Loucy (cell line): ENCODE results near the gene SPEF1.
A peak's percentile ranks its signal among the peaks of the same experiment; 100 is the strongest.

Experiments
- H2AFZ ChIP-seq: fragments of 200-600 bp; sonication (generic); 2 replicates; pipeline ENCODE4 v1.6.0; 2016; ENCODE audit warnings: antibody characterized with exemption, mild to moderate bottlenecking, low read length, moderate library complexity
- H3F3A ChIP-seq: fragments of 200-600 bp; 2 replicates; pipeline ENCODE4 v1.6.0; 2016; ENCODE audit warnings: antibody characterized with exemption, low read depth, mild to moderate bottlenecking
- H3K27me3 ChIP-seq: fragments of 200-600 bp; sonication (generic); 2 replicates; pipeline ENCODE4 v1.6.1; 2014; ENCODE audit warnings: low read length, mild to moderate bottlenecking; ENCODE audit not compliant: insufficient read depth, poor library complexity, severe bottlenecking
- H3K36me3 ChIP-seq: fragments of 200-600 bp; sonication (generic); 2 replicates; pipeline ENCODE4 v1.6.1; 2016; ENCODE audit warnings: low read length; ENCODE audit not compliant: insufficient read depth
- H3K4me1 ChIP-seq: fragments of 200-600 bp; sonication (generic); 2 replicates; pipeline ENCODE4 v1.5.1; 2014; ENCODE audit warnings: low read length, mild to moderate bottlenecking; ENCODE audit not compliant: insufficient read depth, poor library complexity, severe bottlenecking
- H3K4me2 ChIP-seq: fragments of 200-600 bp; sonication (generic); 2 replicates; pipeline ENCODE4 v1.6.0; 2014; ENCODE audit warnings: antibody characterized with exemption, low read length, low read depth, mild to moderate bottlenecking; ENCODE audit not compliant: poor library complexity, severe bottlenecking
- H3K4me3 ChIP-seq: fragments of 200-600 bp; sonication (generic); 2 replicates; pipeline ENCODE4 v1.5.1; 2014; ENCODE audit warnings: low read length, mild to moderate bottlenecking, mixed read lengths; ENCODE audit not compliant: poor library complexity, severe bottlenecking
- H3K79me2 ChIP-seq: fragments of 200-600 bp; sonication (generic); 2 replicates; pipeline ENCODE4 v1.6.1; 2014; ENCODE audit warnings: low read length; ENCODE audit not compliant: insufficient read depth
- H3K9ac ChIP-seq: fragments of 200-600 bp; sonication (generic); 2 replicates; pipeline ENCODE4 v1.6.0; 2014; ENCODE audit warnings: mild to moderate bottlenecking, low read depth, low read length, moderate library complexity; ENCODE audit not compliant: poor library complexity, severe bottlenecking
- H3K9me2 ChIP-seq: fragments of 200-600 bp; sonication (generic); replicated peaks from 2 replicates; pipeline ENCODE4 v1.6.1; 2016; ENCODE audit warnings: low read depth, low read length, mixed read lengths
- H3K9me3 ChIP-seq: fragments of 200-600 bp; sonication (generic); 2 replicates; pipeline ENCODE4 v1.6.1; 2014; ENCODE audit warnings: mild to moderate bottlenecking, antibody characterized with exemption, low read length, low read depth; ENCODE audit not compliant: insufficient read depth
- H4K20me1 ChIP-seq: fragments of 200-600 bp; sonication (generic); 2 replicates; pipeline ENCODE4 v1.6.0; 2014; ENCODE audit warnings: antibody characterized with exemption, low read length, mild to moderate bottlenecking; ENCODE audit not compliant: insufficient read depth, poor library complexity, severe bottlenecking
- CTCF ChIP-seq: fragments of 200-600 bp; sonication (generic); conservative IDR thresholded peaks from 2 replicates; pipeline ENCODE4 v1.5.1; 2014; ENCODE audit warnings: mild to moderate bottlenecking, antibody characterized with exemption, low read length
- EZH2phosphoT487 ChIP-seq: fragments of 200-600 bp; IDR thresholded peaks from 2 replicates; pipeline ENCODE4 v1.6.1; 2018; ENCODE audit warnings: antibody characterized with exemption, mild to moderate bottlenecking, moderate library complexity, borderline replicate concordance

SPEF1 gene

GRCh38 chr20:3777716-3778629 lies 3.3 kb downstream of the SPEF1 start:
- H3K4me1 ChIP-seq: no peaks in the 10 kb centered on the region
- H3K4me3 ChIP-seq: no peak overlapping the region
- H2AFZ ChIP-seq: peak overlapping the region; percentile 45; the same call in 1 of the 2 replicates
- H3K9me3 ChIP-seq: no peaks in the 10 kb centered on the region
- H3K36me3 ChIP-seq: no peaks in the 10 kb centered on the region
- TF ChIP-seq EZH2phosphoT487 (no peak), CTCF (no peak)
- H4K20me1 ChIP-seq: no peaks in the 10 kb centered on the region
- H3F3A ChIP-seq: no peaks in the 10 kb centered on the region
- no peaks in the 10 kb centered on the region for H3K27me3 ChIP-seq
- H3K9me2 ChIP-seq: no peaks in the 10 kb centered on the region
- H3K9ac ChIP-seq: no peak overlapping the region
- H3K4me2 ChIP-seq: no peak overlapping the region
- no peaks in the 10 kb centered on the region for H3K79me2 ChIP-seq

GRCh38 chr20:3777381-3777715 lies 3.9 kb downstream of the SPEF1 start:
- no peaks in the 10 kb centered on the region for H3K4me1 ChIP-seq
- no peak overlapping the region for H3K4me2 ChIP-seq
- H3K4me3 ChIP-seq: no peak overlapping the region
- no peaks in the 10 kb centered on the region for H3K9me2 ChIP-seq
- no peaks in the 10 kb centered on the region for H3F3A ChIP-seq
- no peak overlapping the region for H3K9ac ChIP-seq
- peak overlapping the region; percentile 45; the same call in 1 of the 2 replicates for H2AFZ ChIP-seq
- H3K9me3 ChIP-seq: no peaks in the 10 kb centered on the region
- H3K27me3 ChIP-seq: no peaks in the 10 kb centered on the region
- TF ChIP-seq CTCF: no peak
- no peak for TF ChIP-seq EZH2phosphoT487
- H3K36me3 ChIP-seq: no peaks in the 10 kb centered on the region
- H4K20me1 ChIP-seq: no peaks in the 10 kb centered on the region
- H3K79me2 ChIP-seq: no peaks in the 10 kb centered on the region

GRCh38 chr20:3775457-3776108 lies 5.7 kb downstream of the SPEF1 start:
- no peak overlapping the region for H3K4me2 ChIP-seq
- no peak for TF ChIP-seq CTCF
- H3K9me3 ChIP-seq: no peaks in the 10 kb centered on the region
- H3K79me2 ChIP-seq: no peaks in the 10 kb centered on the region
- H3K27me3 ChIP-seq: no peaks in the 10 kb centered on the region
- no peaks in the 10 kb centered on the region for H3K36me3 ChIP-seq
- no peak overlapping the region for H2AFZ ChIP-seq
- H4K20me1 ChIP-seq: no peaks in the 10 kb centered on the region
- H3K9me2 ChIP-seq: no peaks in the 10 kb centered on the region
- no peaks in the 10 kb centered on the region for H3F3A ChIP-seq
- H3K9ac ChIP-seq: no peak overlapping the region
- H3K4me1 ChIP-seq: no peaks in the 10 kb centered on the region
- H3K4me3 ChIP-seq: no peak overlapping the region
